Skeletal muscle cell (primary cell): ENCODE data around the gene ABLIM1.

ENCODE experiments used
- DNase-seq: peaks from one replicate; pipeline ENCODE4 v3.0.0-alpha.2; 2010; ENCODE audit warnings: low read depth
- H3K4me3 ChIP-seq: 2 replicates; pipeline ENCODE4 v1.5.1; 2011; ENCODE audit warnings: low read depth, mild to moderate bottlenecking, control low read depth, low read length, moderate library complexity

Gene ABLIM1

DNA sequence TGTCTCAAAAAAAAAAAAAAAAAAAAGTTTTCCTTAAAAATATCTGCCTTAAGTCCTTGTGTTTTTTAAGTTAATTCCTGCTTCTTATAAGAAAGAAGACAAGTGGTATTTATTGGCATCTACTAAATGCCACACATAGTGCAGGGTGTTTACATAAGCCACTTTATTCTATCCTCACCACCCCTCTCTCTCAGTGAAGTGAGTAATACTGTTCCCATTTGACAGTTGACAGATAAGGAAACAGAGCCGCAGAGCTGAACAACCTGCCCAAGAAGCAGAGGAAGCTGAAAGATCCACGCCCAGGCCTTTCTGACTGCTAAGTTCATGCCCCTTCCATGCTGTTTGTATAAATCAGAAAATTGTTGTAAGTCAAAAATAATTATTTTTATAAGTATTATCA, 54.1 kb downstream of the ABLIM1 start:
- no peak overlapping the region for H3K4me3 ChIP-seq
- DNase-seq = no peak

DNA sequence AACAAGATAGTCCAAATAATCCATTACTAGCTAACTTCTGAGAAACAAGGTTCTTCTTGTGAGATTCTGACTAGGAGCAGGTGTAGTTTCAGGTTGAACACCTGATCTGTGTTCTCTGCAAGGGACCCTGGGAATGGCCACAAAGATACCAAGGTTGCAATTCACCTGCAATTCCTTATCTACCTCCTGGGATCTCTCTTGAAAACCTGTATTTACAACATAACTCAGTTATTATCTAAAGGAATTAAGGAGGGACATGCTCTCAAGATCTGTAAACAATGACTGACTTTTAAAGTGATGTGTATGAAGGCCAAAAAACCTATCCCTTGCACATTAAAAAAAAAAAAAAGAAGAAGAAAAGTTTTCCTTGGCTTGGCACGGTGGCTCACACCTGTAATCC, 54.8 kb downstream of the ABLIM1 start:
- DNase-seq = no peak
- no peak overlapping the region for H3K4me3 ChIP-seq

DNA sequence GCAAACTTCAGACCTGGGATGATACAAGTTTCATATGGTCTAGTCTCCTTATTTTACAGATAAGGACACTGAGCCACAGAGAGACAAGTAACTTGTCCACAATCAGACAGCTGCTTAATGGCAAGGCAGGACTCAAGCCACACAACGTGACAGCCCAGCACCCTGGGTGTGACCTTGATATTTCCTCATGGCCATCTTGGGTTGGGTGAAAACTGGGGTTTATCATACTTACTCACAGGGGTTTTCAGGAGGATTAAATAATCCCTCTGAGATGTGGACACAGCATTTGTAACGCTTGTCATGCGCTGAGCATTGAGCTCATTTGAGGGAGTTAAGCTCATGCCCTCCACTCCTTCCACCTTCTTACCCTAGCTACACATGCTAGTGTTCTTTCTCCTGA, 58.0 kb downstream of the ABLIM1 start:
- no peak for DNase-seq
- H3K4me3 ChIP-seq = no peak overlapping the region

DNA sequence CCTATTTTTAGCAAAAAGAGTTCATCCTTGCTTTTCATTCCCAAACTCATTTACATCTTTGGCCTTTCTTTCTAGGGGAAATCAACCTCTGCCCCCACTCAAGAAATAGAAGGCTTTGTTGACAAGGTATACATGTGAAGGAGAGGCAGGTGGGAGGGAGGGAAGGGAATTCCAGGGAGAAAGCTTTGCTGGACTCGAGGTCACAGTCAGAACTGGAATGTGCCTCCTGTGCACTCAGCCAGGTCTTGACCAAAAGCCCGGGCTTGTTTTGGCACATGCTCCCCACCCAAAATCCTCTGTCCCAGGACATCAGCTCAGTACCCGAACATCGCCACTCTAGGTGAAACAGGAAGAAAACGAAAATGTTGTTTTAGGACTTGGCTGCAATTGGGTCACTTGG, 61.3 kb downstream of the ABLIM1 start:
- no peak overlapping the region for H3K4me3 ChIP-seq
- DNase-seq = no peak

DNA sequence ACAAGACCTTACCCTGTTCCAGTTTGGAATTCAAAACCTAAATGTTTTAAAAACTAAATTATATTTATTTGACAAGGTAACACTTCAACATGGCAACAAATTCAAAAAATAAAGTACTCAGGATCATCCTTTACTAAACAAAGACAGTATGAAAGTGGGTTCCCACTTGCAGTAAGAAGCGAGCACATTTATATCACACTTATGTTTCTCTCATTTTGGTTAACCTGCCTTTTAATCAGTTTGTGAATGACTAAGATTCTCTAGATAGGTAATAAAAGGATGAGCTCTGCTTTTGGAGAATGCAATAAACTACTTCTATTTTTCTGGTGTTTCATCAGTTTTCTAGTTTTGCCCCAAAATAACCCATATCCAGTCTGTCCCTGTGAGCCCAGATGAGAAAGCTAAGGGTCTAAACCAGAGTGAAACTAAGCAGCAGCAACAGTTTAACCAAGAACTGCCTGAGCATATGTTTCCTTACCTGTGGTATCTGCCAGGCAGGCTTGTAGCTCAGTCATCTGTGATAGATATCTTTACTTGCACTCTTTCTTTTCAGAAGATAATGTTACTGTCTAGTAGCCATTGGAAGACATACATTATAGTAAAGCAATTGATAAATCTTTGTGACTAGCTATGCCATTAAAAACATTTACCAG, 64.1 kb downstream of the ABLIM1 start:
- H3K4me3 ChIP-seq = no peak overlapping the region
- DNase-seq = no peak

DNA sequence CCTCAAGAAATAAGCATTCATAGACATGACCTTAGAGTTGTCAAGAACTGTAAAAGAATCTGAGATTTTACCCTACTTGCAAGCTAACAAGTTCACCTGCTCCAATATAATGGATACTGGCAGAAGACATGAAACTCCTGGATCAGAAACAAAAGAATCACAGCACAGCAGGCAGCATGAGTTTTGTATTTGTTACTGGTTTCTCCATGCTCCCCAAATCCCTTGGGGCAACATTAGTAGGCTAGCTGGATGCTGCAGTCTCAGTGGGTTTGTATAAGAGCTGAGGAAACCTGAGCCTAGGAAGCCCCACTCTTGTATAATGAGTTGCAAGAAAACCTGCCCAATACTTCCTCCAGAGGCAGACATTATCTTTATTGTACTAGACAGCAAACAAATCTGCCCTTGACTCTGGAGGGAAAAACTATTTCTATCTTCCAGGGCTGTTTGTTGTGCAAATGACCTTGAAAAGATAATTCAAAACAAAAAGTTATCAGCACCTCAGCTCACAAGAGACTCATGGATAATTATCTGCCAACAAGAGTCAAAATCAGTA, 64.8 kb downstream of the ABLIM1 start:
- no peak for DNase-seq
- no peak overlapping the region for H3K4me3 ChIP-seq

DNA sequence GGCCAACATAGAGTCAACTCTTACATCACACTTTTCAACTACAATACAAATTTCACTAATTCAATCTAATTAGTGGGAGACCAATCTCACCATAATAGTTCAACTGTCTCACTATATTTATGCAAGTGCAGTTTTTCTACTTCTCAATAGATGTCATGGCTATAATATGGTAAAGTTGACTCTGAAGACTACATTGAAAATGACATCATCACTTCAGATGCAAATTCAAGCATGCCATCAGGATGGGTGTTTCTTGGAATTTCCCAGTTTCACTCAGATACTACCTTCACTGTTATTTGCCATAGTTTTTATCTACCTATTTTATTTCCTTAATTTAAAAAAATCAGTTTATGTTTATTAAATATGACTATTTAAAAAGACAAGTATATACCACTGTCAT, 67.1 kb downstream of the ABLIM1 start:
- DNase-seq = no peak
- H3K4me3 ChIP-seq = no peak overlapping the region

DNA sequence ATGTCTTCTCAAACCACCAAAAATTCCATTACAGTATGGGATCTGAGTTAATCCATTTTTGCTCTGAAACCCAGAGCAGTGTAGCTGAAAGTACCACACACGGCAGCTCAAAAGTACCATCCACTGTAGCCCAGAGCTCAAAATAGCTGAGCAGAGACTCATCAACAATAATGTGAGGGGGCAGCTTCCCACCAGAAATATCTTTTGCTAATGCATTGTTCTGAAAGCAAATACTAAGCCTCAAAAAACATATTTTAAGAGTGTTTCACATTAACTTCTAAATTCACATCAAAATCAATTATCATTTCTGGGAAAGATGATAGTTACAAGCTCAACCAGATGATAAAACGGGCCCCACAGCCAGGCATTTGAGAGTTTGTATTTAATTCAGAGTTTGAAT, 73.7 kb downstream of the ABLIM1 start:
- DNase-seq = no peak

DNA sequence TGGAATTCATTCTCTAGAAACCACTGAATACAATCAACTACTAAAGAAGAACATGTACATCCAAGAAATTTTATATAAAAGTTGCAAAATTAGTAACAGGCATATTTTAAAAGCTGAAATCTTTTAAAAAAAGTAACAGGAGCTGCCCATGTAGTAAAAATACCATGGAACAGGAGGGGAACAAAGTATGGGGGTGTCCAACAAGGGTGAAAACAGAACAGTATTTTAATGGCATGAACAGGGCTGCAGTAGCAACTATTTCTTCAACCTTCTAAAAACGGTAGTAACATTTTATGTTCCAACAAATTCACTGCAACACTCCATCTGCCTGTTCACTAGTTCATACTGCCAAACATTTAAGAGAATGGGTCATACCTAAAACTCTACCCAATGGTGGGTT, 77.0 kb downstream of the ABLIM1 start:
- no peak for DNase-seq
- no peak overlapping the region for H3K4me3 ChIP-seq

More for the DNA sequence above, 73.7 kb downstream of the ABLIM1 start:
- no peak overlapping the region for H3K4me3 ChIP-seq

DNA sequence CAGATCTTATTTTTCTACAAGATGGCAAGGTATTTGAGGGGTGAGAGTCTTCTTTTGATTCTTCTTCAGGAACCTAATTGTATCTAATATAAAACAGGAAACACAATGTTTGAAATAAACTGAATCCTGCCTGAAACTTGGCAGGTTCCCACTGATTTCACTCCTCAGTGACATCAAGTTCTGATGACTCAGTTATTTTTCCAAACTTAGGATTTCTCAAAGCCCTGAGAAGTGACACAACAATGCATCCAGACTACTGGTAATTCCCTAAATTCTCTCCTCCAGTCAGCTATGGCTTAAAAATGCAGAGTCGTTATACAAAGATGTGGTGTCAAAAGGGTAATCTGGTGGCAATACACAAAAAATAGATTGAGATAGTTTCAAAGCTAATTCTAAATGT, 80.9 kb downstream of the ABLIM1 start:
- H3K4me3 ChIP-seq = no peak overlapping the region
- DNase-seq = peak; percentile 24

DNA sequence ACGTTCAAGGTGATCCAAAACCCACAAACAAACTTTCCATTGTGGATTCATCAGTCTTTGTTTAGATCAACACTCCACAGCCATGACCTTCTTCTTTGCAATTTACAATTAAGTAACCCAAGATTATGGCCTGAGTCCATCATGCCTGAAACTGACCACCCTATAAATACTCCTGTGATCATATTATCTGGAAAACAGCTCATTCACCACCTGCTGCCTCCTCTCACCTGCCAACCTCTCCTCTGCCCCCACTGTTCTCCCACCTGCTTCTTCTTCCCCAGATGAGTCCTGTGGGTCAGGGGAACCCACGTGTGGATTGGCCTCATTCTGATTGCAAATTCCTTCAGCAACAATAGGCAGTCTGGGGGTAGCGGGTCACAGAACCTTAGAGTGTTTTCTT, 81.4 kb downstream of the ABLIM1 start:
- DNase-seq = no peak
- H3K4me3 ChIP-seq = no peak overlapping the region

DNA sequence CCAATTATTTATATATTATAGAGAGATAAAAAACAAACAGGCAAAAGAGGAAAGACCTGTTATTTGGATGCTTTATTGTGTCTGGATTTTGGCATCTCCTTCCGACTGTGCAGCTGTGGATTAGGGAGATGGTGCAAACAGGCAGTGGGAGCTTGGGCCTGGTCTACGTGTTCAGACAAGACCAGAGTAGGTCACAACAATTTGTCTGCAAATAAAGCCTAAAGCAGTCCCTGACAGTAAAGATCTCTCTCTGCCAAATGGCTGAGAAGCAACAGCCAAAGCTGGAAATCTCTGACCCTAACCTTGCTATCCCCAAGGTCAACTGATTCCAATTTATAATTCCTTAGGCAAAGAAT, 82.0 kb downstream of the ABLIM1 start:
- H3K4me3 ChIP-seq = no peak overlapping the region
- no peak for DNase-seq

DNA sequence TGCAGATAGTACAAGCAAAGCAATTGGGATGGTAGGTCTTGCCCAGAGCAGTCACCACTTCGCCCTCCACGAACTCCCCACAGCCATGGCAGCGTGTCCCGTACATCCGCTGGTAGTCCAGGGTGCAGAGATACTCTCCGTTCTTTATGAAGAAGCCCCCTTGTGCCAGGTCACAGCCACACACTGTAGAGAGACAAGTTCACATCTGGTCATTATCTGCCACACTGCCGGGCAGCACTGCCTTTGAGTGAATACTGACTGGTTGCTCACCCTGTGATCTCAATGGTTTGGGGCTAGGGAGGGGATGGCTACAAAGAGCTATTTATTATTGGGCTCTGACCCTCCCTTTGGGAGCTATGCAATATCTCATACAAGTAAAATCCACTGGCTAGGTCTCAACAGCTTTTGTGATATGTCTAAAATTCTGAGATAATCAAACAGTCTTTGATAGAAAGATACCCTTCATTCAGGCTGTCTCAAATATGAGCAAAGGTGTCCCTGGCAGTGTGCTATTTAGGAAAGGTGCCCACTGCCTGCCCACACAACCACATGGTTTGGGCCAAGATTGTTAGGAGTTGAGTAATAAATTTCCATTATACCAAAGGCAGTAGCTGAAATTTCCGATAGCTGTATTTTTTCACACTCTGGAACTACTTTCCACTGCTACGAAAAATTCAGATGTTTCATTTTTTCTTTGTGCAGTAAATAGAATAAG, 82.5 kb downstream of the ABLIM1 start:
- no peak for DNase-seq
- no peak overlapping the region for H3K4me3 ChIP-seq

DNA sequence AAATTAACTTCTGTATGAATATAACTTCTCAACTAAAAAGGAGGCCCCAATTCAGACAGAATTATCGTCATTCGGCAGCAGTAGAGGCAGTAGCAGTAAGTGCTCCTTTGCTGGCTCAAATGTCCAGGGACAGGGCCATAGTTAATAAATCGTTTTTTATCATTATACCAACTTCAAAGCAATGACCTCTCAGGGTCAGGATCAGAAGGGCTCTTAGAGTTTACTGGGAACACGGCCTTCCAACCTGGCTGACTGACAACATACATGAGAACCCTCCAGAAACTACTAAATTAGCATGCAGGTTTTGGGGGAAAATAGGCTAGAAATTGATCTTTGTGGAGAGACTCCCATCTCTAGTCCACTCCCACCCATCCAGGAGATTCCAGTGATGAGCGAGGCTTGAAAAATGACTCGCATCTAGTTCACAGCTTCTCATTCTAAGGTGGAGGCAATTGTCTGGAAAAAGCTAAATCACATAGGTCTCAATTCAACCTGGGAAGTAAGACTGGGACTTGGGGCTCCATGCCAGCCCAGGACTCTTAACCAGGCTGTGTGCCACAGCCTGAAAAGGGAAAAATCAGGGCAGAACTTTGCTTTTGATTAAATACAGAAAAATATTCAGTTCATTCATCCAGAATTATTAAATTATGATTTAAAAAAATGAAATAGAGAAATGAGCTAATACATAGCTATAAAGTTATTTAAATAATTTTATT, 84.6 kb downstream of the ABLIM1 start:
- DNase-seq = no peak
- H3K4me3 ChIP-seq = no peak overlapping the region

DNA sequence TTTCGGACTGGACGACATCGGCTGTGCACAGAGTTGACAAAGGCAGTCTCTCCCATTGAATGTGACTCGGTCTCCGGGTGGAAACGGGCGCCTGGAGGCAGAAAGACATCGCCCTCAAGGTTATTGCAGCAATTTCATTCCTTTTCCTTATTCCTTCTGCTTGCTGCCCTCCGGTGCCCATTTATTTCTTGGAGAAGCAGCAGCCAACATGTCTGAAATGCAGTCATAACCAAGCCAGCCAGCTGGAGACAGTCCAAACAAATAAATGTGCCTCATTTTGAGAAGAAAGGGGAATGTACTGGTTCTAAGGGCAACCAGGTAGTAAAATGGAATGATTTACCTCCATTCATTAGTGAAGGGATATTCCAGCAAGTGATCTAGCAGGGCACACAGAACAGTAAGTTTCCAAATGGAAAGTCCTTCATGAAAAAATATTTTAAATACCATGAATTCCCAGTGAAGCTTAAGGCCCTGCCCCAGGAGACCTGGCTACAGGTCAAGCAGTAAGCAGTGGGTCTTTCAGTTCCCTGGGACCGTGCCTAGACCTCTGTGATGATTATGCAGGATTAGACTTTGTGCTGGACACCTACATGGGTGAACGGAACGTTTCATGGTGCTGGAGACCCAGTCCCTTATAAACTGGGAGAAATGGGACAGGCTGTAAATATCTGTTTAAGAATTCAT, 86.6 kb downstream of the ABLIM1 start:
- no peak for DNase-seq
- no peak overlapping the region for H3K4me3 ChIP-seq

DNA sequence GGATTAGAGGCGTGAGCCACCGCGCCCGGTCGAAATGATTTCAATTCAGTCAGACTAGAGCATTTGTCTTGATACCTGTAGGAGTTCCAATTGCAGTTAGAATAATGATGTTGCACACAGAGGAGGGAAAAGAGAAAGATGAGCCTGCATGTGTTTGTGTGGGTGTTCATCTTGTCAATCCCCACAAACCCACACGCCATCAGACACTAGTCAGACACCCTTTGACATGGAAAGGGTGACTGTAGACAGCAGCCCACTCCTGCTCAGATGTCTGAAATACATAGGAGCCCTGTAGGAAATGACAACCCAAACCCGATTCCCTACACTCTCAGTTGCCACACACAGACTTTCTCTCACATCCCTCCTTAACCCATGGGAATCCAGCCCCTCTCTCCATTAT, 92.0 kb downstream of the ABLIM1 start:
- no peak for DNase-seq
- H3K4me3 ChIP-seq = no peak overlapping the region

DNA sequence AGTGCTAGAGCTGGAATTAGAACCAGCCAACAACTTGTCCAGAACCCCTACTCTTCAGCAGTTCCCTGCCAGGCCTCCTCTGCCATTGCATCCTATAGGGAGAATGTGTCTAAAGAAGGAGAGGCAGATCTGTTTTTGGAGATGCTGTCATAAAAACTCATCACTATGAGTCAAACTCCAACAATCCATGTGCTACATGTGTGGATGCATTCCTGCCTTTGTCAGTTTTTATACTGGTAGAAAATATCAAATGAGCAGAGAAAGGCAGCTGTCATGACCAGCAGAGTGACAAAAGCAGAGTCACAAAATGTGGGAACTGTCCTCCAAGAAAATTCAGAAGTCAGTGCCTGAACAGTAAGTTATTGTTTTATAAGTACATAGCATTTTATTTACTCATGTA, 93.0 kb downstream of the ABLIM1 start:
- no peak overlapping the region for H3K4me3 ChIP-seq
- DNase-seq = no peak

DNA sequence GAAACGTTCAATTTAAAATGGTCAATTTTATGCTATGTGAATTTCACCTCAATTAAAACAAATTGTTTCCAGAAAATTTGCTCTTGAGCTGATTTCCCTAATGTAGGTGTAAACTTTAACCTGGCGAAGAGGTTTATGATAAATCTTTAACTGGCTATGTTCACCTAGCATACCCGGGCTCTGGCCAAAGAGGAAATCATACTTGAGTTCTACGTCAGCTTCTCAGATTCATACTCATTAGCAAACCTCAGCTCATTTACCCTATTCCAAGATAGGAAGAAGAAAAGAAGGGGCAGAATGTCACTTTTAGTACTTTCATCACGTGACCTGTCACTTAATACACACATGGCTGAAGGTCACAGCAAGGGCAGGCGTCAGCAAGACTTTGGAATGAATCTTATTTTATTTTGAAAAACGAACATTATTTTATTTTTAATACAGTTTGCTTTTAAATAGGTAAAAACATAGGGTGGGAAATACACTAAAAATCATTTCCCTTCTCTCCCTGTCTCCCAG, 97.0 kb downstream of the ABLIM1 start:
- H3K4me3 ChIP-seq = no peak overlapping the region

DNA sequence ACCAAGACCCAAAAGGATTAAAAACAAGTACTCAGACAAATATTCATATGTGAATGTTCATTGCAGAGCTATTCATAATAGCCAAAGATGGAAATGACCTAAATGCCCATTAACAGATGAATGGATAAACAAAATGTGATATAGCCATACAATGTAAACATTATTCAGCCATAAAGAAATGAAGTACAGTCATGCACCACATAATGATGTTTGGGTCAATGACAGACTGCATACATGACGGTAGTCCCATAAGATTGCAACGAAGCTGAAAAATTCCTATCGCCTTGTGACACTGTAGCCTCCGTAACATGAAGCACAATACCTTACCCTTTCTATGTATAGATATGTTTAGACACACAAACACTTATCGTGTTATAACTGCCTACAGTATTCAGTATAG, 97.9 kb downstream of the ABLIM1 start:
- no peak overlapping the region for H3K4me3 ChIP-seq
- no peak for DNase-seq

More for the DNA sequence above, 97.0 kb downstream of the ABLIM1 start:
- no peak for DNase-seq

DNA sequence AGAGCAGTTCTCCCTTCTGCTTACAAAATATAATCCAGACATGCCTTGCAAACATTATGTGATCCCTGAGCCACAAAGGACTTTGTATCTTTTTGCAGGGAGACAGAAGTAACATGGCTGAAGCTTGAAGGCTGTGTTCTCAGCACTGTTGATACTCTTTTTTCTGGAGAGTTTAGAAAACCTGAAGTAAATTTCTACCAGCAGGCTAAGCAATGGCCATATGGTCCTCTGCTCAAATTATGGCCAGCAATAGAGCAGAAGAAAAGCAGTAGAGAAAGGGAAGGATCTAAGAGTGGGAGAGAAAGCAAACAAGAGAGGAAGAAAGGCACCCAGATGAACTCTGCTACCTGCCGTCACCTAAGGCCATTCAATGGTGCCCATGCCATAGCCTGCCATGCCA, 98.4 kb downstream of the ABLIM1 start:
- H3K4me3 ChIP-seq = no peak overlapping the region
- no peak for DNase-seq
